Measurements from ENCODE around the gene SPECC1L.
"Not testable (repeated sequence)": the region's sequence is repeated elsewhere in the genome, so short reads cannot be mapped to it uniquely, and the experiment has no call there.

The SPECC1L gene, protein sequence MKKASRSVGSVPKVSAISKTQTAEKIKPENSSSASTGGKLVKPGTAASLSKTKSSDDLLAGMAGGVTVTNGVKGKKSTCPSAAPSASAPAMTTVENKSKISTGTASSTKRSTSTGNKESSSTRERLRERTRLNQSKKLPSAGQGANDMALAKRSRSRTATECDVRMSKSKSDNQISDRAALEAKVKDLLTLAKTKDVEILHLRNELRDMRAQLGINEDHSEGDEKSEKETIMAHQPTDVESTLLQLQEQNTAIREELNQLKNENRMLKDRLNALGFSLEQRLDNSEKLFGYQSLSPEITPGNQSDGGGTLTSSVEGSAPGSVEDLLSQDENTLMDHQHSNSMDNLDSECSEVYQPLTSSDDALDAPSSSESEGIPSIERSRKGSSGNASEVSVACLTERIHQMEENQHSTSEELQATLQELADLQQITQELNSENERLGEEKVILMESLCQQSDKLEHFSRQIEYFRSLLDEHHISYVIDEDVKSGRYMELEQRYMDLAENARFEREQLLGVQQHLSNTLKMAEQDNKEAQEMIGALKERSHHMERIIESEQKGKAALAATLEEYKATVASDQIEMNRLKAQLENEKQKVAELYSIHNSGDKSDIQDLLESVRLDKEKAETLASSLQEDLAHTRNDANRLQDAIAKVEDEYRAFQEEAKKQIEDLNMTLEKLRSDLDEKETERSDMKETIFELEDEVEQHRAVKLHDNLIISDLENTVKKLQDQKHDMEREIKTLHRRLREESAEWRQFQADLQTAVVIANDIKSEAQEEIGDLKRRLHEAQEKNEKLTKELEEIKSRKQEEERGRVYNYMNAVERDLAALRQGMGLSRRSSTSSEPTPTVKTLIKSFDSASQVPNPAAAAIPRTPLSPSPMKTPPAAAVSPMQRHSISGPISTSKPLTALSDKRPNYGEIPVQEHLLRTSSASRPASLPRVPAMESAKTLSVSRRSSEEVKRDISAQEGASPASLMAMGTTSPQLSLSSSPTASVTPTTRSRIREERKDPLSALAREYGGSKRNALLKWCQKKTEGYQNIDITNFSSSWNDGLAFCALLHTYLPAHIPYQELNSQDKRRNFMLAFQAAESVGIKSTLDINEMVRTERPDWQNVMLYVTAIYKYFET

DNA sequence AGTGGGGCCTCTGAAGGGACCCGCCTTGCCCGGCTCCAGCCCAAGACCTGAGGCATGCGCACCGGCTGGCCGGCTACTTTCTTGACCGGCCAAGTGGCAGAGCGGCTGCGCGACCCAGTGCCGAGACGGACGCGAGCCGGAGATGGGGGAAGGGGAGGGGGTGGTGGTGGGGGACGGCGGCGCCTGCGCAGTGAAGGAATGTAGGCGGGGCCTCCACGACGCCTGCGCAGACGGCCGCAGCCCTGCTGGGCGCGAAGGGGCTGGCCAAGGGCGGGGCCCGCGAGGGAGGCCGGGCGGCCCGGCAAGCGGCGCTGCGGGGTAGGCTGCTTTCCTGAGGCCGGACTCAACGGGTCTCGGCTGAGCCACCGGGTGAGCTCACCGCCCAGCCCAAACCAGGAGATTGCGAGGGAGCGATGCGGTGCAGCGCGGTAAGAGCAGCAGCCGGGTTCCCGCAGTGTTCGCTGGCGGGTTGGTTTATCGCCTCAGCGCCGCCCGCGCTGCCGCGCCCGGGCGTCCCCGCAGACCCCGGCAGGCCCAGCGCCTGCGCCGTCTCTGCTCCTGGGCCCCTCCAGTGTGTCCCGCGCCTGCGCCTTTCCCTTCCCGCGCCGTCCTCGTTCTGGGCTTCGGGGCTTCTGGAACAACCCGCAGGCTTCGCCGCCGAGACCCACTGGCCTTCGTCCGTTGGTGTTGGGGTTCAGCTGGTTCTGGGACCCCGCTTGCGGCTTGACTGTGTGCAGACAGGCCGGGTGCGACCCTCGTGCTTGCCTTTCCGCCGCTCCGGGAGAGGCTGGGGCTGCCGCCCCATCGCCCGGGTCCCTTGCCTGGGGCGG lies at the start of gene SPECC1L:
Gene SPECC1L, plus strand, starts transcription at position 276 of the 830 bp plus-strand sequence. CDS start 31,401 bp downstream, outside the sequence.
- in situ Hi-C loops (cut with MboI; ENCODE audit: low sequenced_read_pairs): no loop called here

DNA sequence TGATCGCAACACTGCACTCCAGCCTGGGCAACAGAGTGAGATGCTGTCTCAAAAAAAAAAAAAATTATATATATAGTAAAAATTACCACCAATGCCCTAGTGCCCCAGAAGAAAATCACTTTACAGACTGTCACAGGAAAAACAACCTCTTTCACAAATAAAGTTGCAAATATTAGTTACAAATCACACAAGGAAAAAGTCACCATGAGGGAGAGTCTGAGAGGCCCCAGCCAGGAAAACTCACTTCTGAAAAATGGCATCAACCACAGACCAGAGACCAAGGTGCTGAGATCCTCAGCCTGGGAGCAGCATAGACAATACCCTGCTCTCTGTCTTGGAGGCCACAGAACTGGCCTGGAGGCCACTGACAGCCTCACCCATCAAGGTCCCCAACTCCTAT lies 46.2 kb upstream of the SPECC1L start:
- in situ Hi-C loops (cut with MboI; ENCODE audit: low sequenced_read_pairs): no loop called here

DNA sequence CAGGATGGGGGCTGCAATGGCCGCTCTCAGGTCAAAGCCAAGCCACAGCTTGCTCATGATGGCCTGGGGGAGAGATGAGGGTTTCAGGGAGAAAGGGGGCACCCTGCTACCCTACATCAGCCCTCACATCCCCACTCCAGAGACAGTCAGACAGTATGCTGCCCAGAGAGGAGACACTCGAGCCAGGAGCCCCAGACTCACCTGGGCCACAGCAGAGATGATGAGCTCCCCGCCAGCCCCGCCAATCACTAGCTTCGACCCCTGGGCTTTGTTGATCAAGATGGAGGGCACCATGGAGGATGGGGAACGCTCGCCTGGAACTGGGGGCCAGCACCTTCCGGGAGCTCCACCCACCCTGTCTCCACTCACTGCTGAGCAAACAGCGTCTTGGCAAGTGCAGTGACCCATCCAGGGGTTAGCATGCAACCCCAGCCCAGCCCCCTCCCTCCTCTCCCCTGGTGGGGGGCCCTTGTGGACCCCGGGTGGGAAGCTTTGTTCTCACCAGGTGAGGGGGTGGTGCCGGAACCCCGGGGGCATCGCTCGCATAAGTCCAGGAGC lies 45.5 kb upstream of the SPECC1L start:
- in situ Hi-C loops (cut with MboI; ENCODE audit: low sequenced_read_pairs): no loop called here

DNA sequence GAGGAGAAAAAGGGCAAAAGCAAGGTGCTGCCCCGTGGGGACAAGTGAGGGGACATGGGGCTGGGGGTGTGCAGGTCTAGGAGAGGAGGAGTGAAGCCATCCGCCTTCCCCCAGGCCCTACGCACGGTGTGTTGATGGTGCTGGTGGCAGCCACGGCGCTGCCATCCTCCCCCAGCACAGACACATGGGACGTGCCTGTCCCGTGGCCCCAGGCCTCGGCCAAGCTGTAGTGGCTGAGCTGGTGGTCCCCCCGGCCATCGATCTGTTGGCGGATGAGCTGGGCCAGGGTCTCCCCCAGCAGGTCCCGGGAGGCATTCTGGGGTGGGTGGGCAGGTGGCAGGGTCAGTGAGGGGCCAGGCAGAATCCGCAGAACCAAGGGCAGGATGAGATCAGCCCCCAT lies 44.7 kb upstream of the SPECC1L start:
- in situ Hi-C loops (cut with MboI; ENCODE audit: low sequenced_read_pairs): no loop called here

DNA sequence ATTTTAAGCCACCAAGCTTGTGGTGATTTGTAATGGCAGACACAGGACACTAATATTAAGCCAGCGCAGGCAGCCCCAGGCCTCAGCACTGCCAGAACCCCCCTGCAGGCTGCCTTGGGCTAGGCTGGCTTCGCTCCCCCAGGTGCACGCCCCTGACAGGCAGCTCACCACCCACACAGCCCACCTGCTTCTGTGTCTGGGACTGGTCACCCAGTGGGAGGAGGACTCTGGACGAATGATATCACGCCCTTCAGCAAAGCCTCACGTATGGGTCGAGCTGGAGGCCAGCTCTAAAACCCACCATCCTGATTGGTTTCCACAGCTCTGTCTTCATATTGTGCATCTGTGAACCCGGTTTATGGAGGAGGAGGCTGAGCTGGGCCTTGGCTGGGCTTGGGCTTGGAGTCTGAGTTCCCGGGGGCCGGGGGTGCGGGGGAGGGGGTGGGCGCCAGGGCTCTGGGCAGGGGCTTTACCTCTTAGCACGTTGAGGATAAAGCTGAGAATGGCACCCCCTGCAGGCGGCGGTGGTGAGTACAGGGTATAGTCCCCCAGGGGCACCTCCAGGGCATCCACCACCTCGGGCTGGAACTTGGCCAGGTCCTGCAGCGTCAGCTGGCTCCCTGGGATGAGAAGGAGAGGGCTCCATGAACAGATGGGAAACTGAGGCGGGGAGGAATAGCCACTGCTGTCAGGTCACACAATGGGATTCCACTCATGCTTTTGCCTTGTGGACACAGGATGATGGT lies 39.5 kb upstream of the SPECC1L start:
- in situ Hi-C loops (cut with MboI; ENCODE audit: low sequenced_read_pairs): no loop called here

DNA sequence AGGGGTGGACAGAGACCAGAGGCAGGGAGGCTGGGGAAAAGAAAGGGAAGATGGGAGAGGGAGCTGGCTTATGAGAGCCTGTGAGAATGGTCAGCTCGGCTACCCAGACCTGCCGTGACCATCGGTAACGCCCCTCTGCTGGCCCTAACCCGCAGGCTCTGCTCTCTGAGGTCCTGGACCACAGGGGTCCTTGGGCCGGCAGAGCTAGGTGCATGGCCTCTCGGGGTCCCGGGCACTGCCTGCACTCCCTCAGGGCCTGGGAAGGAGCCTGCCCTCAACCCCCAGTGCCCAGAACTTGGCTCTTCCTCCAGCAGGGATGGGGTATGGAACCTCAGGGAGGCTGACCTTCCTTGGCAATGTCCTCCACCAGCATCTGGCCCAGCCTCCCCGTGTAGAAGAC lies 38.9 kb upstream of the SPECC1L start:
- in situ Hi-C loops (cut with MboI; ENCODE audit: low sequenced_read_pairs): no loop called here

DNA sequence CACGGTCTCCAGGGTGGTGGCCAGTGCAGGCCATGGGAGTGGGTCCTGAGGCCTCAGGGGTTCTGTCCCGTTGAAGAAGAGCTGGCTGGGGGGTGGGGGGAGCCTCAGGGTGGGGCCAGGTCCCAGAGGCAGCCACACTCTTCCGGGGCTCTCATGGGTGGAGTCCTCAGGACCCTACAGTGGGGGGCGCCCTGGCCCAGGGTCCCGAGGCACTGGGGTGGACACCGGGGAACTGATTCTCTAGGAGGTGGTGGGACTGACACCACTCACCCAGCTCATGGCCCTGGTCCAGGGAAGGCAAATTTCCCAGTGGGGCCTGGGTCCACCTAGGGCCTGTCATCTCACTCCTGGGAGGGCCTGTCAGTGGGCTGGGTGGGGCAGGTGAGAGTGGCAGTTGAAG lies 38.5 kb upstream of the SPECC1L start:
- in situ Hi-C loops (cut with MboI; ENCODE audit: low sequenced_read_pairs): no loop called here

DNA sequence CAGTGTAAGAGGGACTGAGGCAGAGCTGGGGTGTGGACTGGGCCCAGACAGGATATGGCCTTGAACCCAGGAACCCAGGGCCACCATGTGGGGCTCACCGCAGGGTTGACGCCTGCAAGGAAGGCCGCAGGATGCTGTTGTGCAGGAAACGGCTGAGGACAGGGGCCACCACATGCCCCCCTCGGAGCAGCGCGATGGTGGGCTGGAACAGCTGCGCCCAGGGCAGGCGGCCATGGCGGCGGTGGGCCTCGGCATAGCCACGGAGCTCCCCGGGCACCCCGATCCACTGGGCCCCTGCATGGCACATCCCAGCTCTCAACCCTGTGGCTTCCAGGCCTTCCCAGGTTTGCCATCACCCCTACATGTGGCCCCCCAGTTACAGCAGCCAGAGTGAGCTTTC lies 37.9 kb upstream of the SPECC1L start:
- in situ Hi-C loops (cut with MboI; ENCODE audit: low sequenced_read_pairs): no loop called here

DNA sequence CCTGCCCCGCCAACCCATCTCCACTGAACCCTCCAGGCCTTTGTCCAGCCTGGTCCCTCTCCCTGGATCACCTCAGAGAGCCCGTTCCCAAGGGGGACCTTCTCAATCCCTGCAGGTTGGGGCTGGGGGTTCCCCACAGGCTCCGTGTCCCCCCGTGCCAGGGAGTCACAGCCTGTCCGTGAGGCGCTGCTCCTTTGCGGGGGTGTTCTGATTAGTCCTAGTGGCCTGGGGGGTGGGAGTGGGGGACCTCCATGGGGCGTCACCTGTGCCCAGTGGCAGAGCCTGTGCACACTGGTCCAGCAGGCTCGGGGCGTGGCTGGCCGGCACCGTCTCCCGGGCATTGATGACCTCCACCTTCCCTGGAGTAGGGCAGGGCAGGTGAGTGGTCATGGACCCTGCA lies 37.4 kb upstream of the SPECC1L start:
- in situ Hi-C loops (cut with MboI; ENCODE audit: low sequenced_read_pairs): no loop called here

DNA sequence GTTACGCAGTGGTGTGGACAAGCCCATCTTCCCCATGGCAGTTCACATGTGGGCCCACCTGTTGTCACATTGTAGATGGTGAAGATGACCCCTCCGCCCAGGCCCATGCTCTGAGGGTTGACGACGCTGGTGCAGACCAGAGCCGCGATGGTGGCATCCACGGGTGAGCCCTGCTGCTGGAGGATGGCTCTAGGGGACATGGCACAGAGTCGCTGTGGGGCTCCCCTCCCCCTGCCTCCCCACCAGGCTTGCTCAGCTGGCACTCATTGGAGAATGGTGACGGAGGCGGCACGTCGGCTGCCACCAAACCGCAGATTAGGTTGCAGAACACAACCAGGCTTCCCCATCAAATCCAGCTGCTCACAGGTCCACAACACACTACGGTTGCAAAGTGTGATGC lies 36.8 kb upstream of the SPECC1L start:
- in situ Hi-C loops (cut with MboI; ENCODE audit: low sequenced_read_pairs): no loop called here

DNA sequence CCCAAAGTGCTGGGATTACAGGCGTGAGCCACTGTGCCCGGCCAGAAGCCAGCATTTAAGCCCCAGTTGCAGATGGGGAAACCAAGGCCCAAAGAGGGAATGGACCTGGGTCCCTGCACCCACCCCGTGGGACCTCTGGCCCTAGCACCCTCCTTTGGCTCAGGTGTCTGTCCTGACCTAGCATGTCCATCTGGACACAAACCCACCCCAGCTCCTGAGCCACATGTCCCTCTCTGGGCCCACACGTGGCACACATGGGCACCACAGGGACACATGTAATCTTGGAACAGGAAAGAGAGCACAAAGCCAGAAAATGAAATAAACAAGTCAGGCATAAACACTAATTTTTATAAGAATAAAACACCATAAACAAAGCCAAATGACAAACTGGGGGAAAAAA lies 35.3 kb upstream of the SPECC1L start:
- in situ Hi-C loops (cut with MboI; ENCODE audit: low sequenced_read_pairs): no loop called here

DNA sequence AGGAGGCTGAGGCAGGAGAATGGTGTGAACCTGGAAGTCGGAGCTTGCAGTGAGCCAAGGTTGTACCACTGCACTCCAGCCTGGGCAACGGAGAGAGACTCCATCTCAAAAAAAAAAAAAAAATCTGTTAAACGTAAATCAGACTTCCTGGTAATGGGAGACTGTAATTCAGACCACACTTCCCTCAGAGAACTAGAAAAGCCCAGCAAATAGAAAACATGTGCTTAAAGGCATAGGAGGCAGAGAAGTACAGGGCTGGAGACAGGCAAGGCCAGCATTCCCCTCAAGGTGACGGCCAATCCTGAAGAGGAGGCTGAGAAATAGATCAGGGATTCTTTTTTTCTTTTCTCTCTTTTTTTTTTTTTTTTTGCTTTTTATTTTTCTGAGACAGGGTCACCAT lies 34.0 kb upstream of the SPECC1L start:
- in situ Hi-C loops (cut with MboI; ENCODE audit: low sequenced_read_pairs): no loop called here

DNA sequence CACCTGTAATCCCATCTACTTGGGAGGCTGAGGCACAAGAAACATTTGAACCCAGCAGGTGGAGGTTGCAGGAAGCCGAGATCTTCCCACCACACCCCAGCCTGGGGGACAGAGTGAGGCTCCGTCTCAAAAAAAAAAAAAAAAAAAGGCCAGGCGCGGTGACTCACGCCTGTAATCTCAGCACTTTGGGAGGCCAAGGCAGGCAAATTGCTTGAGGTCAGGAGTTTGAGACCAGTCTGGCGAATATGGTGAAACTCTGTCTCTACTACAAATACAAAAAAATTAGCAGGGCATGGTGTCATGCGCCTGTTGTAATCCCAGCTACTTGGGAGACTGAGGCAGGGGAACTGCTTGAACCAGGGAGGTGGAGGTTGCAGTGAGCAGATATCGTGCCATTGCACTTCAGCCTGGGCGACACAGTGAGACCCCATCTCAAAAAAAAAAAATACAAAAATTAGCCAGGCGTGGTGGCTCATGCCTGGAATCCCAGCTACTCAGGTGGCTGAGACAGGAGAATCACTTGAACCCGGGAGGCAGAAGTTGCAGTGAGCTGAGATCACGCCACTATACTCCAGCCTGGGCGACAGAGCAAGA lies 32.4 kb upstream of the SPECC1L start:
- in situ Hi-C loops (cut with MboI; ENCODE audit: low sequenced_read_pairs): not testable (repeated sequence)

DNA sequence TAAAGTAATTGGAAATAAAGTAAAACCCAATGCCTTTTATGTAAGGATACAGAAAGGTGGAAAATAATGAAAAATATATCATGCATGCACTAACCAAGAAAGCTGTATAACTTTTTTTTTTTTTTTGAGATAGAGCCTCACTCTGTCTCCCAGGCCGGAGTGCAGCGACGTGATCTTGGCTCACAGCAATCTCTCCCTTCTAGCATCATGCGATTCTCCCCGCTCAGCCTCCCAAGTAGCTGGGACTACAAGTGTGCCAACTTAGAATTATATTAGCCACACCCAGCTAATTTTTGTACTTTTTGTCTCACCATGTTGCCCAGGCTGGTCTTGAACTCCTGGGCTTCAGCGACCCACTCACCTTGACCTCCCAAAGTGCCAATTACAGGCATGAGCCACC lies 30.2 kb upstream of the SPECC1L start:
- in situ Hi-C loops (cut with MboI; ENCODE audit: low sequenced_read_pairs): no loop called here

DNA sequence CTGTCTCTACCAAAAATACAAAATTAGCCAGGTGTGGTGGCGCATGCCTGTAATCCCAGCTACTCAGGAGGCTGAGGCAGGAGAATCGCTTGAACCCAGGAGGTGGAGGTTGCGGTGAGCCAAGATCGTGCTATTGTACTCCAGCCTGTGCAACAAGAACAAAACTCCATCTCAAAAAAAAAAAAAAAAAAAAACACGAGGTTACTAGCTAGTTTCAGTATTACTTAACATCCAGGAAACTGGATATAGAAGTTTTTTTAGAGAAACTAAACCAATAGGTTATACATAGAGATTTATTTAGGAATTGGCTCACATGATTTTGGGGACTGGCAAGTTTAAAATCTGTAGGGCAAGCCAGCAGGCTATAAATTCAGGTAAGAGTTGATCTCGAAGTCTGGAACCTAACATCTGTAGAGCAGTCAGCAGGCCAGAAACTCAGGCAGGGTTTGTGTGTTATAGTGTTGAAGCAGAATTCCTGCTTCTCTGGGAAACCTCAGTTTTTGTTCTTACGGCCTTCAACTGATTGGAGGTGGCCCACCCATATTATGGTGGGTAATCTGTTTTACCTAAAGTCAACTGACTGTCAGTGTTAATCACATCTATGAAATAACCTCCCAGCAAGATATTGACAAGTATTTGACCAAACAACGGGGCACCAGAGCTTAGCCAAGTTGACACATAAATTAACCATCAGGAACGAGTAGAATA lies 29.5 kb upstream of the SPECC1L start:
- in situ Hi-C loops (cut with MboI; ENCODE audit: low sequenced_read_pairs): not testable (repeated sequence)

DNA sequence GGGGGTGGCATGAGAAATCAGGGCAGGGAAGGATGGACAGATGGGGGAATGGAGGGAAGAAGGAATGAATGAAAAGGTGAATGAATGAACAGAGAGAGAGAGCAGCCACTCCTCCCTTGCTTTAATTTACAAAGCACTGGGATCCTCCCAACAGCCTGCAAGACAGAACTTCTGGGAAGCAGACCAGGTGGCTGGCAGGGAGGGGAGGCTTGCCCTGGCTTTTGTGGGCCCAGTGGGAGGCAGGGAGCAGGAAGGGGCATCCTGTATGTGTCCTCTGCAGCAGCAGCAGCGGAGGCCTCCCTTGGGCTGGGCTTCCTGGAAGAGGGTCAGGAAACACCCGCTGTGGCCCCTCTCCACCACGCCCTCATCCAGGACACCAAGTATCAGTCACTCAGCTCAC lies 27.2 kb upstream of the SPECC1L start:
- in situ Hi-C loops (cut with MboI; ENCODE audit: low sequenced_read_pairs): not testable (repeated sequence)

DNA sequence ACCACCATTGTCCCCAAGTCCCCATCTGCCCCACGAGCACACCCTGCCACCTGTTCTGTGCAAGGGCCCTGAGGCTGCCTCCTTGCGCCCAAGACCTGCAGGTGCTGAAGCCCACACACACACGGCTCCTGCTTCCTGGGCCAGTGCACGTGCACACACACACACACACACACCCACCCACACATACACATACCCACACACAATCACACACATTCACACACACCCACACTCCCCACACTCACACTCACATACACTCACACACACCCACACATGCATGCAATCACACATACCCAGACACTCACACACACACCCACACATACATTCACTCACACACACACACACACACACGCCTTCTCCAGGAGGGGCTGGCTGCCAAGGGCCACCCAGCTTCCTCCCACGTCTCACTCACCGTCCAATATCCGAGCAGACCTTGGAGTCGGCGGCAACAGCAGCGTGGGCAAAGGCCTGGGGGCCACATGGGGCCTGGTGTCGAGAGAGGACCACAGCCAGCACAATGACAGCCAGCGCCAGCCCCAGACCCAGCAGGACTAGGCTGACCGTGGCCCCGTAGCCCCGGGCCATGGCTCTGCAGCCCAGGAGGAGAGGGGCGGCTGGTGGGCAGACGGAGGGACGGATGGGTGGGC lies 26.4 kb upstream of the SPECC1L start:
- in situ Hi-C loops (cut with MboI; ENCODE audit: low sequenced_read_pairs): no loop called here

DNA sequence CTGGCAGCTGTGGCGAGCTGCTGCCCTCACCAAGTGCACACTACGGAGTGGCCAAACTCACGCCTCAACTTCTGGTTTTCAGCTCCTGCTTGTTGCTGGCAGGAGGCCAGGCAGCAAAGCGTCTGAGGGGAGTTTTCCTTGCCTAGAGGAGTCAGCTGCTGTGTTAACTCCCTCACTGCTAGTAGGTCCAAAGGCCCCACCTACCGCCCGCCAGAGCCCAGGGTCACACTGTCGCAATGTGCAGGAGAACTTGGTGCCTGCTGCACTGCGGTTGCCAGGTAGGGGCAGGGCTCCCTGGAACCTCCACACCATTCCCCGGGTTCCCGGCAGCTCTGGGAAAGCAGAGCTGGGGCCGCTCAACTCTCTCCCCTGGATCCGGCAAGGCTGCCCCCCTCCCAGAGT lies 25.6 kb upstream of the SPECC1L start, which contains the start of gene GGT5:
Gene GGT5, minus strand, starts transcription at position 53 of the 402 bp plus-strand sequence. CDS start 357 bp downstream, outside the sequence.
- in situ Hi-C loops (cut with MboI; ENCODE audit: low sequenced_read_pairs): not testable (repeated sequence)
